NOMO-1 (cell line): Measurements from ENCODE around the gene MYL6B.
"Not testable (repeated sequence)": the region's sequence is repeated elsewhere in the genome, so short reads cannot be mapped to it uniquely, and the experiment has no call there.

Source experiments
- DNase-seq, 2 experiments: peaks; one replicate each; lab custom pipeline; 2025; ENCODE audit not compliant: unreplicated experiment in 2 of 2; lab: John Stamatoyannopoulos, UW

MYL6B gene

GRCh38 chr12:56151672-56152131 lies 685 bp upstream of the MYL6B start:
- peak; percentile 45 to 66 for DNase-seq

- no peak for DNase-seq
Observed at GRCh38 chr12:56152756-56153677, 630 bp downstream of the MYL6B start.

- DNase-seq: no peak
Observed at GRCh38 chr12:56153678-56154065, 1.3 kb downstream of the MYL6B start.

- no peak for DNase-seq
Observed at GRCh38 chr12:56154246-56154771, 1.9 kb downstream of the MYL6B start.

GRCh38 chr12:56154818-56155217 lies 2.4 kb downstream of the MYL6B start:
- no peak for DNase-seq

- DNase-seq: no peak
Observed at GRCh38 chr12:56155256-56155845, 3.0 kb downstream of the MYL6B start.

- not testable (repeated sequence) for DNase-seq
Observed at GRCh38 chr12:56156464-56157200, 4.2 kb downstream of the MYL6B start.

- DNase-seq: peak; percentile 86 to 89
Observed at GRCh38 chr12:56157201-56158028, 5.0 kb downstream of the MYL6B start.

- peak; percentile 96 to 98 for DNase-seq
Observed at GRCh38 chr12:56158029-56158925, 5.9 kb downstream of the MYL6B start, which contains the start of gene MYL6. MYL6 (plus strand) TSS chr12:56158359; CDS start chr12:56158402, 43 bp downstream.

GRCh38 chr12:56158926-56159461 lies 6.6 kb downstream of the MYL6B start:
- peak in 1 of 2 experiments; percentile 68 for DNase-seq

- no peak for DNase-seq
Observed at GRCh38 chr12:56159482-56160192, 7.2 kb downstream of the MYL6B start.

- DNase-seq: peak in 1 of 2 experiments; percentile 10
Observed at GRCh38 chr12:56160193-56160763, 7.9 kb downstream of the MYL6B start.

- DNase-seq: no peak
Observed at GRCh38 chr12:56160894-56161689, 8.7 kb downstream of the MYL6B start.

GRCh38 chr12:56161690-56162351 lies 9.4 kb downstream of the MYL6B start:
- DNase-seq: no peak

- no peak for DNase-seq
Observed at GRCh38 chr12:56162468-56163290, 10.3 kb downstream of the MYL6B start.
